Smooth muscle cell (in vitro differentiated cells): ENCODE data around the gene ZFAND3. TPM values are rescaled to one million over a fixed set of nuclear protein-coding genes. Genes with fewer than 3 reads are reported as not detected.

Source experiments
- DNase-seq: peaks from one replicate; lab custom pipeline; 2025; ENCODE audit not compliant: unreplicated experiment; lab: John Stamatoyannopoulos, UW
- H2AFZ ChIP-seq: fragments of 200-600 bp; sonication (generic); 2 replicates; pipeline ENCODE4 v1.6.0; 2016; ENCODE audit warnings: antibody characterized with exemption, low read depth, mild to moderate bottlenecking
- H3F3A ChIP-seq: fragments of 200-600 bp; sonication (generic); 2 replicates; pipeline ENCODE4 v1.6.0; 2017; ENCODE audit warnings: antibody characterized with exemption, low read depth
- H3K27ac ChIP-seq: fragments of 200-600 bp; sonication (generic); 2 replicates; pipeline ENCODE4 v1.5.1; 2016; ENCODE audit warnings: low read depth, mild to moderate bottlenecking
- H3K27me3 ChIP-seq: fragments of 200-600 bp; sonication (generic); 2 replicates; pipeline ENCODE4 v1.6.1; 2016; ENCODE audit warnings: low read depth, mild to moderate bottlenecking
- H3K36me3 ChIP-seq: fragments of 200-600 bp; sonication (generic); 2 replicates; pipeline ENCODE4 v1.5.1; 2016; ENCODE audit warnings: low read depth
- H3K4me1 ChIP-seq: fragments of 200-600 bp; sonication (generic); 2 replicates; pipeline ENCODE4 v1.5.1; 2016; ENCODE audit warnings: low read depth
- H3K4me2 ChIP-seq: fragments of 200-600 bp; sonication (generic); 2 replicates; pipeline ENCODE4 v1.6.0; 2016; ENCODE audit warnings: mild to moderate bottlenecking
- H3K4me3 ChIP-seq: fragments of 200-600 bp; sonication (generic); 2 replicates; pipeline ENCODE4 v1.5.1; 2016; ENCODE audit warnings: mild to moderate bottlenecking
- H3K79me2 ChIP-seq: fragments of 200-600 bp; sonication (generic); 2 replicates; pipeline ENCODE4 v1.6.0; 2016; ENCODE audit warnings: low read depth, mild to moderate bottlenecking
- H3K9ac ChIP-seq: fragments of 200-600 bp; sonication (generic); 2 replicates; pipeline ENCODE4 v1.6.0; 2016; ENCODE audit warnings: low read depth
- H3K9me3 ChIP-seq: fragments of 200-600 bp; sonication (generic); replicated peaks from 2 replicates; pipeline ENCODE4 v1.5.1; 2016; ENCODE audit warnings: low read depth
- H4K20me1 ChIP-seq: fragments of 200-600 bp; sonication (generic); 2 replicates; pipeline ENCODE4 v1.6.0; 2016; ENCODE audit warnings: low read depth
- WGBS: methylation state at CpG from one replicate; pipeline ENCODE4 v1.1.7; 2016; ENCODE audit warnings: low lambda C conversion rate; 5-methylcytosine and 5-hydroxymethylcytosine counted together
- polyA plus RNA-seq: library from polyadenylated mRNA; unstranded; fragments of >200 nt; fragmentation: Nextera tagmentation; extraction: Ambion mirVana; gene quantifications from 2 replicates; pipeline ENCODE4 v1.2.1, GENCODE V29; 2016
- total RNA-seq: library from RNA; depleted of rRNA; stranded (reverse); fragments of >200 nt; gene quantifications from 2 replicates; pipeline ENCODE4 v1.2.3, GENCODE V29; 2014
- TF ChIP-seq, protein P1 (sequence below): fragments of 200-600 bp; sonication (generic); IDR thresholded peaks from 2 replicates; pipeline ENCODE4 v1.5.1; 2017; ENCODE audit warnings: borderline replicate concordance, mild to moderate bottlenecking, antibody characterized with exemption; ENCODE audit not compliant: insufficient read depth, poor library complexity, severe bottlenecking

ZFAND3 gene
- total and polyA plus RNA-seq, 2 experiments from 2014 or later: 27.6 to 40.5 TPM

DNA sequence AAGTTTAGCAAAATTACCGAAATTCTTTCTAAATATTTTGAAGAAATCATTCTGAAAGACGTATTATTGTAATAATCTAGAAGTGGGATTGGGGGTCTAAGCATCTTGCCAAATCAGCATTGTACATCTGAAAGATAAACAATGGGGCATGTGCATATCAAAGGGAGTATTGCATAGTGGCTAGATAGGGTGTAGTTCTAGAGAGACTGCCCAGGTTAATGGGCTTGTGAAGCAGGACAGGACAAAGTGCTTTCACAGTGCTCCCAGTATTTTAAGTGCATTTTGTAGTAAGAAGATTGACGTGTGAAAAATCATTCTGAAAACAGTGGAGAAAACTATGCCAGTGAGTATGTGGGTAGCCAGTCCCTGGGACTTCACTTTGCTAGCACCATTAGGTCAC lies 236.8 kb downstream of the ZFAND3 start:
- peaks cover 3% of the 10 kb centered on the region for H3K4me1 ChIP-seq
- H3K36me3 ChIP-seq: peaks cover under 1% of the 10 kb centered on the region
- peaks cover 100% of the 10 kb centered on the region for H4K20me1 ChIP-seq
- H3K27me3 ChIP-seq: no peaks in the 10 kb centered on the region
- no peak overlapping the region for H2AFZ ChIP-seq
- no peaks in the 10 kb centered on the region for H3K9me3 ChIP-seq
- H3K4me3 ChIP-seq: no peak overlapping the region
- 87% methylated on average over 3 of the region's 3 CpGs for WGBS
- no peak overlapping the region for H3K4me2 ChIP-seq
- TF ChIP-seq, protein P1, sequence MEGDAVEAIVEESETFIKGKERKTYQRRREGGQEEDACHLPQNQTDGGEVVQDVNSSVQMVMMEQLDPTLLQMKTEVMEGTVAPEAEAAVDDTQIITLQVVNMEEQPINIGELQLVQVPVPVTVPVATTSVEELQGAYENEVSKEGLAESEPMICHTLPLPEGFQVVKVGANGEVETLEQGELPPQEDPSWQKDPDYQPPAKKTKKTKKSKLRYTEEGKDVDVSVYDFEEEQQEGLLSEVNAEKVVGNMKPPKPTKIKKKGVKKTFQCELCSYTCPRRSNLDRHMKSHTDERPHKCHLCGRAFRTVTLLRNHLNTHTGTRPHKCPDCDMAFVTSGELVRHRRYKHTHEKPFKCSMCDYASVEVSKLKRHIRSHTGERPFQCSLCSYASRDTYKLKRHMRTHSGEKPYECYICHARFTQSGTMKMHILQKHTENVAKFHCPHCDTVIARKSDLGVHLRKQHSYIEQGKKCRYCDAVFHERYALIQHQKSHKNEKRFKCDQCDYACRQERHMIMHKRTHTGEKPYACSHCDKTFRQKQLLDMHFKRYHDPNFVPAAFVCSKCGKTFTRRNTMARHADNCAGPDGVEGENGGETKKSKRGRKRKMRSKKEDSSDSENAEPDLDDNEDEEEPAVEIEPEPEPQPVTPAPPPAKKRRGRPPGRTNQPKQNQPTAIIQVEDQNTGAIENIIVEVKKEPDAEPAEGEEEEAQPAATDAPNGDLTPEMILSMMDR: no peak
- no peaks in the 10 kb centered on the region for H3F3A ChIP-seq
- DNase-seq: no peak
- H3K9ac ChIP-seq: no peak overlapping the region
- H3K27ac ChIP-seq: peak overlapping the region; percentile 75
- H3K79me2 ChIP-seq: peaks cover 90% of the 10 kb centered on the region

DNA sequence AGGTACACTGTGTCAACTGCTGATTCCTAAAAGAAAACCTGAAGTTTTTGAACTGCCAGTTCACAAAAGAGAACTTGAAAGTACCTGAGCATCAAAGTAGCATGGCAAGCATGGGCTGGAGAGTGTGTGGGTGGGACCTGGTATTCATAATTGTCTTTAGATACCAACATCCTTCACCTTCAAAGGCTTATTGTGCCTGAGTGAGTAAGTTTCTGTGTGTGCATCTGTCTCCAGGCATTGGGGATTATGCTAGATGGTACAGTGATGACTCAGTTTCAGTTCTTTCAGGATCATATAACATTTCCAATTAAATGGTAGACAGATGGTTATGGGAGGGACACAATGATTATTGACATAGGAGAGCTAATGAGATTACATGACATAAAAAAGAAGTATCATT lies 238.5 kb downstream of the ZFAND3 start:
- TF ChIP-seq, protein P1: no peak
- Histone ChIP-seq H4K20me1 (peaks cover 100% of the 10 kb centered on the region), H3K4me3 (no peak overlapping the region), H3K4me2 (no peak overlapping the region), H3K79me2 (peaks cover 90% of the 10 kb centered on the region), H3K27me3 (no peaks in the 10 kb centered on the region), H3K27ac (peak overlapping the region; percentile 75), H3K9me3 (no peaks in the 10 kb centered on the region), H3K9ac (no peak overlapping the region), H3F3A (no peaks in the 10 kb centered on the region), H3K4me1 (peaks cover 3% of the 10 kb centered on the region), H3K36me3 (peaks cover 16% of the 10 kb centered on the region), H2AFZ (no peak overlapping the region)
- DNase-seq: no peak

DNA sequence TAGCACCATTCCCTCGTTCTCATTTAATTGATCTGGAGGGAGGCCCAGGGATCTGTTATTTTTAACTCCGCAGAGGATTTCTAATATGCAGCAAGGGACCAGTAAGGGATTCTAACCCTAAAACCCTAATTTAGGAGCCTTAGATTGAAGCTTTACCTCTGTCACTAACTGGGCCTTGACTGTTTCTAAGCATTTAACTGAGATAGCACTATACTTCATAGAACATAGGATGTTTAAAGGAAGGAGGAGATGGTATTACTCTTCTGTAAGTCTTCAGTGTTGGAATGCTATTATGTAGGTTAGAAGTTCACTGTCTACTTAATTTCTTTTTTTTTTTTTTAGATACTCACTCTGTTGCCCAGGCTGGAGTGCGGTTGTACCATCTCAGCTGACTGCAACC lies 242.5 kb downstream of the ZFAND3 start:
- Histone ChIP-seq H3K9me3 (no peaks in the 10 kb centered on the region), H3K9ac (no peak overlapping the region), H3F3A (peaks cover 2% of the 10 kb centered on the region), H3K4me1 (no peaks in the 10 kb centered on the region), H3K4me2 (no peak overlapping the region), H3K27me3 (no peaks in the 10 kb centered on the region), H3K4me3 (no peak overlapping the region), H4K20me1 (peaks cover 100% of the 10 kb centered on the region), H3K79me2 (peaks cover 54% of the 10 kb centered on the region), H3K27ac (no peak overlapping the region), H2AFZ (no peak overlapping the region), H3K36me3 (peaks cover 21% of the 10 kb centered on the region)
- DNase-seq: no peak
- TF ChIP-seq, protein P1: no peak
- WGBS: 94% methylated on average over 3 of the region's 3 CpGs

DNA sequence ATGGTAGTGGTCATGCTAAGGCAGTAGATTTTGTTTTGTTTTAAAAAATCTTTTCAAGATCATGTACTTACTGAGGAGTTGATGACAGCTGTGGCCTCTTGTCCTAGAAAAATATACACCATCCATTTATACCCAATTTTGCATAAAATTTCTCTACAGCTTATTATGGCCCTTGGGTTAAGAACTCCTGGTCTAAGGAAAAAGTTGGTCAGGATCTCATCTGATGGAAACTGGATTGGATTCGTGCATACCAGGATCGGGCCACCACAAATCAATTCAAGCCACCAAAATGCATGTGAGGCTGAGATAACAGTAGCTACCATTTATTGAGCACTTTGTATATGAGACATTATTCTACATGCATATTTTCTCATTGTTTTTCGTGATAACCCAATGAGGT lies 244.4 kb downstream of the ZFAND3 start:
- Histone ChIP-seq H3K79me2 (peaks cover 48% of the 10 kb centered on the region), H3K4me2 (no peak overlapping the region), H4K20me1 (peaks cover 100% of the 10 kb centered on the region), H2AFZ (no peak overlapping the region), H3K9me3 (no peaks in the 10 kb centered on the region), H3K9ac (no peak overlapping the region), H3K27ac (no peak overlapping the region), H3K36me3 (peaks cover 21% of the 10 kb centered on the region), H3K27me3 (no peaks in the 10 kb centered on the region), H3K4me3 (no peak overlapping the region), H3F3A (peaks cover 2% of the 10 kb centered on the region), H3K4me1 (no peaks in the 10 kb centered on the region)
- DNase-seq: no peak
- TF ChIP-seq, protein P1: no peak
- 99% methylated on average over 3 of the region's 3 CpGs for WGBS
